Natural killer cell (primary cell): ENCODE data around the gene PHYH. TPM values are rescaled to one million over a fixed set of nuclear protein-coding genes. Genes with fewer than 3 reads are reported as not detected.
"Not testable (repeated sequence)": the region's sequence is repeated elsewhere in the genome, so short reads cannot be mapped to it uniquely, and the experiment has no call there.

ENCODE experiments used
- ATAC-seq, 3 donors: fragments of 150-1000 bp in 2 of 3; fragments of 200-7000 bp in 1 of 3; cut with Tn5 transposase; 1 replicate in 1 of 3; 2 replicates in 2 of 3; pipeline ENCODE4 v1.10.0; 2021; ENCODE audit warnings: mild to moderate bottlenecking in 2 of 3, moderate library complexity in 2 of 3
- DNase-seq, 2 donors: peaks; one replicate each; pipeline versions ENCODE4 v3.0.0 to v3.0.0-alpha.2; 2013 to 2021; ENCODE audit warnings: mixed read lengths in 1 of 2
- H3K27ac ChIP-seq: one replicate; pipeline ENCODE4 v1.5.1; 2013; ENCODE audit warnings: mild to moderate bottlenecking, low read length
- H3K27me3 ChIP-seq: one replicate; pipeline ENCODE4 v1.6.1; 2013; ENCODE audit warnings: low read length; ENCODE audit not compliant: control insufficient read depth, insufficient read depth
- H3K36me3 ChIP-seq: one replicate; pipeline ENCODE4 v1.6.1; 2013; ENCODE audit warnings: low read length; ENCODE audit not compliant: control insufficient read depth, insufficient read depth
- H3K4me1 ChIP-seq: one replicate; pipeline ENCODE4 v1.6.1; 2013; ENCODE audit warnings: low read length; ENCODE audit not compliant: control insufficient read depth, insufficient read depth
- H3K4me3 ChIP-seq: one replicate; pipeline ENCODE4 v1.5.1; 2013; ENCODE audit warnings: low read length
- H3K9me3 ChIP-seq: one replicate; pipeline ENCODE4 v1.6.1; 2013; ENCODE audit warnings: low read length; ENCODE audit not compliant: control insufficient read depth, insufficient read depth
- H3K27ac Mint-ChIP-seq, 2 donors: one replicate each; pipeline ENCODE4 v1.8.0; 2022; ENCODE audit warnings: mild to moderate bottlenecking in 2 of 2, mixed read lengths in 2 of 2, moderate library complexity in 1 of 2
- H3K27me3 Mint-ChIP-seq, 2 donors: one replicate each; pipeline ENCODE4 v1.8.0; 2022; ENCODE audit warnings: low read depth in 2 of 2, mixed read lengths in 2 of 2
- H3K36me3 Mint-ChIP-seq: one replicate; pipeline ENCODE4 v1.8.0; 2022; ENCODE audit warnings: mixed read lengths
- H3K4me1 Mint-ChIP-seq, 2 donors: one replicate each; pipeline ENCODE4 v1.8.0; 2022; ENCODE audit warnings: mixed read lengths in 2 of 2
- H3K4me3 Mint-ChIP-seq: one replicate; pipeline ENCODE4 v1.8.0; 2022; ENCODE audit warnings: mild to moderate bottlenecking, moderate library complexity, mixed read lengths
- H3K9me3 Mint-ChIP-seq, 2 donors: one replicate each; pipeline ENCODE4 v1.8.0; 2022; ENCODE audit warnings: mixed read lengths in 2 of 2
- CTCF ChIP-seq: fragments of 200-600 bp; IDR thresholded peaks from one replicate; pipeline ENCODE4 v1.8.0; 2022; ENCODE audit warnings: antibody characterized with exemption
- WGBS: methylation state at CpG from one replicate; pipeline ENCODE4 v1.1.7; 2013; ENCODE audit warnings: missing lambda C conversion rate; ENCODE audit not compliant: insufficient coverage; 5-methylcytosine and 5-hydroxymethylcytosine counted together
- intact Hi-C: fragments of 100-400 bp; cut with micrococcal nuclease; formaldehyde crosslinking; loops from one replicate; pipeline ENCODE4 v1.14.2; 2022
- total RNA-seq, 4 donors: library from RNA; stranded (reverse); fragments of 120-200 nt in 1 of 4; gene quantifications; one replicate each; pipeline versions ENCODE4 v1.2.3 to v1.2.4, GENCODE V29; 2013 to 2022

The PHYH gene
- total RNA-seq, 3 donors from 2014 or later (not counting 1 experiment from before 2014, with no cell fraction given): 6.9 to 7.3 (median 7.2) TPM

- no peaks in the 10 kb centered on the region for H3K4me1 ChIP-seq
- no peak overlapping the region for H3K27ac Mint-ChIP-seq
- no peaks in the 10 kb centered on the region for H3K9me3 Mint-ChIP-seq
- H3K36me3 Mint-ChIP-seq: no peaks in the 10 kb centered on the region
- no peak overlapping the region for H3K4me3 ChIP-seq
- no peak overlapping the region for H3K27ac ChIP-seq
- H3K36me3 ChIP-seq: no peaks in the 10 kb centered on the region
- H3K27me3 Mint-ChIP-seq: no peaks in the 10 kb centered on the region
- DNase-seq: no peak
- no peaks in the 10 kb centered on the region for H3K9me3 ChIP-seq
- ATAC-seq: no peak
- no peak overlapping the region for H3K4me3 Mint-ChIP-seq
- H3K4me1 Mint-ChIP-seq: no peaks in the 10 kb centered on the region
- no peak for TF ChIP-seq CTCF
- intact Hi-C loops: no loop called here
- 95% methylated on average over 18 of the region's 19 CpGs for WGBS
- H3K27me3 ChIP-seq: no peaks in the 10 kb centered on the region
These were observed 7.8 kb downstream of the PHYH start for GRCh38 chr10:13291821-13292773.

- Histone ChIP-seq H3K36me3 (no peaks in the 10 kb centered on the region), H3K4me1 (no peaks in the 10 kb centered on the region), H3K27ac (no peak overlapping the region), H3K27me3 (no peaks in the 10 kb centered on the region), H3K4me3 (no peak overlapping the region), H3K9me3 (no peaks in the 10 kb centered on the region)
- Mint-ChIP-seq H3K4me3 (no peak overlapping the region), H3K27ac (no peak overlapping the region), H3K27me3 (no peaks in the 10 kb centered on the region), H3K36me3 (no peaks in the 10 kb centered on the region), H3K9me3 (no peaks in the 10 kb centered on the region), H3K4me1 (no peaks in the 10 kb centered on the region)
- WGBS: 86% methylated on average over 2 of the region's 4 CpGs
- ATAC-seq (no peak), DNase-seq (no peak)
- intact Hi-C loops: no loop called here
- TF ChIP-seq CTCF: no peak
These were observed 8.8 kb downstream of the PHYH start for GRCh38 chr10:13291061-13291460.

GRCh38 chr10:13284050-13284449 is 15.8 kb downstream of the PHYH start:
- no peak for DNase-seq
- H3K36me3 ChIP-seq: no peaks in the 10 kb centered on the region
- Mint-ChIP-seq H3K4me3 (no peak overlapping the region), H3K27ac (no peak overlapping the region), H3K36me3 (no peaks in the 10 kb centered on the region), H3K9me3 (no peaks in the 10 kb centered on the region), H3K27me3 (no peaks in the 10 kb centered on the region), H3K4me1 (no peaks in the 10 kb centered on the region)
- H3K27me3 ChIP-seq: no peaks in the 10 kb centered on the region
- ATAC-seq: no peak
- no peaks in the 10 kb centered on the region for H3K4me1 ChIP-seq
- no peaks in the 10 kb centered on the region for H3K9me3 ChIP-seq
- whole genome bisulfite sequencing: 90% methylated on average over 4 of the region's 4 CpGs
- no peak overlapping the region for H3K4me3 ChIP-seq
- no peak overlapping the region for H3K27ac ChIP-seq
- no peak for TF ChIP-seq CTCF
- intact Hi-C loops: no loop called here

GRCh38 chr10:13282348-13282747 is 17.5 kb downstream of the PHYH start:
- intact Hi-C loops, H3K27me3 ChIP-seq, ATAC-seq, H3K36me3 ChIP-seq, H3K27ac ChIP-seq, H3K4me1 ChIP-seq, H3K4me1 Mint-ChIP-seq, H3K9me3 ChIP-seq, H3K4me3 ChIP-seq, DNase-seq, H3K27ac Mint-ChIP-seq, H3K27me3 Mint-ChIP-seq, H3K4me3 Mint-ChIP-seq, H3K9me3 Mint-ChIP-seq, H3K36me3 Mint-ChIP-seq: not testable (repeated sequence)
- 85% methylated on average over 5 of the region's 6 CpGs for WGBS
